Right lobe of liver (tissue), 4 donors: ENCODE results near the gene KLHL25.

ENCODE experiments used
- CTCF ChIP-seq, 4 donors: fragments of 200-600 bp in 3 of 4; fragments of 450-650 bp in 1 of 4; IDR thresholded peaks; one replicate each; pipeline versions ENCODE4 v1.5.1 to v1.8.0; 2016 to 2022; ENCODE audit warnings: antibody characterized with exemption in 4 of 4, mild to moderate bottlenecking in 2 of 4
- POLR2A ChIP-seq: fragments of 450-650 bp; IDR thresholded peaks from one replicate; pipeline ENCODE4 v1.6.1; 2017; ENCODE audit warnings: antibody characterized with exemption, mild to moderate bottlenecking
- donor health status: DM: no; HTN: no; CAD: no.
- donor health status: DM: no; HTN: no; CAD: no.
- donor health status: DM: no; HTN: yes; CAD: no.

- TF ChIP-seq CTCF (IDR thresholded peaks at IDR 0.05) = no peak
- no peak for TF ChIP-seq POLR2A
Measured at GRCh38 chr15:85753791-85754452, 40.8 kb downstream of the KLHL25 start.
